DND-41 (cell line): ENCODE measurements around the gene RPL11.

ENCODE experiments used
- ATAC-seq: fragments of 200-7000 bp; cut with Tn5 transposase; 3 replicates; pipeline ENCODE4 v1.9.1; 2021; ENCODE audit warnings: low read depth; ENCODE audit not compliant: insufficient read depth
- DNase-seq: peaks from one replicate; pipeline ENCODE4 v3.0.0-alpha.2; 2020
- H2AFZ ChIP-seq: 2 replicates; pipeline ENCODE4 v1.6.0; 2012; ENCODE audit warnings: low read depth, low read length
- H3K27ac ChIP-seq: 2 replicates; pipeline ENCODE4 v1.5.1; 2012; ENCODE audit warnings: low read length, inconsistent platforms
- H3K27me3 ChIP-seq: fragments of 200-600 bp; sonication (generic); 2 replicates; pipeline ENCODE4 v1.6.0; 2012; ENCODE audit warnings: low read length, mild to moderate bottlenecking, inconsistent platforms; ENCODE audit not compliant: insufficient read depth, poor library complexity
- H3K36me3 ChIP-seq: 2 replicates; pipeline ENCODE4 v1.5.1; 2012; ENCODE audit warnings: low read length, inconsistent platforms; ENCODE audit not compliant: insufficient read depth
- H3K4me1 ChIP-seq: 2 replicates; pipeline ENCODE4 v1.5.1; 2012; ENCODE audit warnings: mild to moderate bottlenecking, low read length; ENCODE audit not compliant: insufficient read depth
- H3K4me2 ChIP-seq: 2 replicates; pipeline ENCODE4 v1.6.0; 2012; ENCODE audit warnings: mild to moderate bottlenecking, moderate library complexity, low read length, inconsistent platforms; ENCODE audit not compliant: insufficient read depth
- H3K4me3 ChIP-seq, 2 experiments: fragments of 200-600 bp in 1 of 2; shearing (Covaris generic) in 1 of 2; 2 replicates each; pipeline ENCODE4 v1.5.1; 2012 to 2016; ENCODE audit warnings: inconsistent platforms in 2 of 2, low read length in 2 of 2, mild to moderate bottlenecking in 2 of 2, low read depth in 1 of 2, moderate library complexity in 1 of 2
- H3K79me2 ChIP-seq: 2 replicates; pipeline ENCODE4 v1.6.0; 2012; ENCODE audit warnings: low read length, inconsistent platforms; ENCODE audit not compliant: insufficient read depth
- H3K9ac ChIP-seq: 2 replicates; pipeline ENCODE4 v1.6.0; 2012; ENCODE audit warnings: low read depth, mild to moderate bottlenecking, inconsistent platforms, low read length, moderate library complexity
- H3K9me3 ChIP-seq: 2 replicates; pipeline ENCODE4 v1.5.1; 2012; ENCODE audit warnings: low read length, moderate library complexity, mild to moderate bottlenecking, inconsistent platforms; ENCODE audit not compliant: insufficient read depth, severe bottlenecking
- H4K20me1 ChIP-seq: 2 replicates; pipeline ENCODE4 v1.6.0; 2012; ENCODE audit warnings: low read length; ENCODE audit not compliant: insufficient read depth
- CTCF ChIP-seq: IDR thresholded peaks from 2 replicates; pipeline ENCODE4 v1.5.1; 2012; ENCODE audit warnings: borderline replicate concordance, low read length, moderate library complexity, mild to moderate bottlenecking; ENCODE audit not compliant: poor library complexity, severe bottlenecking; ENCODE audit errors: extremely low read depth
- EZH2 ChIP-seq: IDR thresholded peaks from 3 replicates; pipeline ENCODE4 v1.6.1; 2012; ENCODE audit warnings: borderline replicate concordance, low read depth, mild to moderate bottlenecking, moderate library complexity, low read length, inconsistent platforms; ENCODE audit not compliant: severe bottlenecking

The RPL11 gene

GRCh38 chr1:23692308-23692871, 784 bp downstream of the RPL11 start:
- peak overlapping the region; percentile 87 for H3K27ac ChIP-seq
- no peak for DNase-seq
- H3K9me3 ChIP-seq, result no peaks in the 10 kb centered on the region
- peaks cover 55% of the 10 kb centered on the region for H3K4me1 ChIP-seq
- H3K36me3 ChIP-seq, result peaks cover 57% of the 10 kb centered on the region
- peak overlapping the region; percentile 97 for H3K4me2 ChIP-seq
- H4K20me1 ChIP-seq, result peaks cover 50% of the 10 kb centered on the region
- no peaks in the 10 kb centered on the region for H3K27me3 ChIP-seq
- H3K4me3 ChIP-seq, result peak overlapping the region; percentile 76 to 85
- TF ChIP-seq CTCF, result no peak
- no peak for TF ChIP-seq EZH2
- peak overlapping the region; percentile 79 for H3K9ac ChIP-seq
- H3K79me2 ChIP-seq, result peaks cover 58% of the 10 kb centered on the region
- ATAC-seq, result no peak
- H2AFZ ChIP-seq, result no peak overlapping the region

- peak overlapping the region in 1 of 2 experiments; percentile 76; a peak in 1 of 4 replicates for H3K4me3 ChIP-seq
- ATAC-seq (no peak), DNase-seq (no peak)
- no peaks in the 10 kb centered on the region for H3K27me3 ChIP-seq
- peak overlapping the region; percentile 79 for H3K9ac ChIP-seq
- H4K20me1 ChIP-seq, result peaks cover 59% of the 10 kb centered on the region
- peak overlapping the region; percentile 97 for H3K4me2 ChIP-seq
- TF ChIP-seq CTCF (no peak), EZH2 (no peak)
- H3K4me1 ChIP-seq, result peaks cover 55% of the 10 kb centered on the region
- H3K36me3 ChIP-seq, result peaks cover 69% of the 10 kb centered on the region
- no peaks in the 10 kb centered on the region for H3K9me3 ChIP-seq
- peaks cover 70% of the 10 kb centered on the region for H3K79me2 ChIP-seq
- H2AFZ ChIP-seq, result no peak overlapping the region
- no peak overlapping the region for H3K27ac ChIP-seq
Observed at GRCh38 chr1:23693599-23693998, 2.0 kb downstream of the RPL11 start.

- peaks cover 78% of the 10 kb centered on the region for H3K79me2 ChIP-seq
- H3K4me2 ChIP-seq, result peak overlapping the region; percentile 97
- H3K9ac ChIP-seq, result peak overlapping the region; percentile 79; the same call in 1 of the 2 replicates
- ATAC-seq, result no peak
- peaks cover 76% of the 10 kb centered on the region for H3K36me3 ChIP-seq
- H3K4me3 ChIP-seq, result peak overlapping the region in 1 of 2 experiments; percentile 19; a peak in 1 of 4 replicates
- no peak for DNase-seq
- no peak overlapping the region for H2AFZ ChIP-seq
- H3K9me3 ChIP-seq, result no peaks in the 10 kb centered on the region
- H3K4me1 ChIP-seq, result peaks cover 55% of the 10 kb centered on the region
- H3K27ac ChIP-seq, result no peak overlapping the region
- H4K20me1 ChIP-seq, result peaks cover 66% of the 10 kb centered on the region
- H3K27me3 ChIP-seq, result no peaks in the 10 kb centered on the region
- no peak for TF ChIP-seq EZH2
- no peak for TF ChIP-seq CTCF
Observed at GRCh38 chr1:23694371-23694770, 2.8 kb downstream of the RPL11 start.
